ENCODE data around the gene DPH3.

DNA sequence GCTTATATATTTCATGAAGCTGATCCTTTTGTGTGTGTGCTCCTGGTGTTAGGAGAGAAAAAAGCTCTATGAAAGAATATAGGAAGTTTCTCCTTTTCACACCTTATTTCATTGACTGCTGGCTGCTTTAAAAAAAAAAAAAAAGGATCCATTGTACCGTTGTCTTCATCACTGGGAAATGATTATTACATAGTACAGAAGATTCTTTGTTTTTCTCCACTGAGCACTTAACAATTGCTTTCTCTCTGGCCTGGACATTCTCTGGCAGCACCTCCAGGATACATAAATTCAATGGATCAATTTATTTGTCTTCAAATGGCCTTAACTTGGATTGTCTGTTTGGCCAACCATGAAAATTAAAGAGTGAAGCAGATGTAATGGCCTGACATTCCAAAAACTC lies 37.2 kb downstream of the DPH3 start:
- TF ChIP-seq, protein P1, sequence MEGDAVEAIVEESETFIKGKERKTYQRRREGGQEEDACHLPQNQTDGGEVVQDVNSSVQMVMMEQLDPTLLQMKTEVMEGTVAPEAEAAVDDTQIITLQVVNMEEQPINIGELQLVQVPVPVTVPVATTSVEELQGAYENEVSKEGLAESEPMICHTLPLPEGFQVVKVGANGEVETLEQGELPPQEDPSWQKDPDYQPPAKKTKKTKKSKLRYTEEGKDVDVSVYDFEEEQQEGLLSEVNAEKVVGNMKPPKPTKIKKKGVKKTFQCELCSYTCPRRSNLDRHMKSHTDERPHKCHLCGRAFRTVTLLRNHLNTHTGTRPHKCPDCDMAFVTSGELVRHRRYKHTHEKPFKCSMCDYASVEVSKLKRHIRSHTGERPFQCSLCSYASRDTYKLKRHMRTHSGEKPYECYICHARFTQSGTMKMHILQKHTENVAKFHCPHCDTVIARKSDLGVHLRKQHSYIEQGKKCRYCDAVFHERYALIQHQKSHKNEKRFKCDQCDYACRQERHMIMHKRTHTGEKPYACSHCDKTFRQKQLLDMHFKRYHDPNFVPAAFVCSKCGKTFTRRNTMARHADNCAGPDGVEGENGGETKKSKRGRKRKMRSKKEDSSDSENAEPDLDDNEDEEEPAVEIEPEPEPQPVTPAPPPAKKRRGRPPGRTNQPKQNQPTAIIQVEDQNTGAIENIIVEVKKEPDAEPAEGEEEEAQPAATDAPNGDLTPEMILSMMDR (IDR thresholded peaks at IDR 0.05) = no peak
- TF ChIP-seq POLR2A (IDR thresholded peaks at IDR 0.05) = no peak
